ENCODE results near the gene C11orf65.

DNA sequence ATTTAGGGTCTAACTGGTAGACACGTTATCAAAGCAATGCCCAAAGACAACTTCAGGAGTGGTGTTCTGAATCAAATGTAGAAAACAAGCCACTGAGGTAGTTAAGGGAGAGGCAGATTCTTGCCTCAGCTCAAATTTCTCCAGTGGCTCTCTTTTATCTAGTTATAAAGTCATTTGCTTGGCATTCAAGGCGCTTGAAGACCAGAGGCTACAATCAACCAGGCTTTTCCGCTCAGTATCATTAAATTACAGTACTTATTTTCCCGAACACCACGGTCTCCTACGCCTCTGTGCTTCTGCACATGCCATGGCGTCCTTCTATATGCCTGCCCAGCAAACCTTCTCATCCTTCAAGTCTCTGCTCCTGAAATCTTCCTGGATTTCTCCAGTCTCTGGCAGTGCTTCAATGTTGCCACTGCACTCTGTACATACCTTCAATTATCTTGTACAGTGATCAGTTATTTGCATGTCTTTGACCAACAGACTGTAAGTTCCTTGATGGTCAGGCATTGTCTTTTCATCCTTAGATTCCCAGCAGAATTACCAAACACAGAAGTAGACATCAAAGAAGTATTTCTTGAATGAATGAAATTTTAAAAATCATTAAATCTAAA is 29.4 kb upstream of the C11orf65 start:
- no peak for TF ChIP-seq TAF1 (IDR thresholded peaks at IDR 0.05; ENCODE audit: borderline replicate concordance, low read depth, low read length)
- TF ChIP-seq POLR2A (IDR thresholded peaks at IDR 0.05; ENCODE audit: low read depth, low read length): no peak

Data from GM12892 (cell line).